Fibroblast of skin of left quadriceps (primary cell): ENCODE measurements around the gene AGR3.
A peak's percentile ranks its signal among the peaks of the same experiment; 100 is the strongest.

Experiments
- DNase-seq, 2 experiments: peaks; one replicate each; pipeline ENCODE4 v3.0.0-alpha.2; 2013; ENCODE audit warnings: low read depth in 2 of 2

Gene AGR3

DNA sequence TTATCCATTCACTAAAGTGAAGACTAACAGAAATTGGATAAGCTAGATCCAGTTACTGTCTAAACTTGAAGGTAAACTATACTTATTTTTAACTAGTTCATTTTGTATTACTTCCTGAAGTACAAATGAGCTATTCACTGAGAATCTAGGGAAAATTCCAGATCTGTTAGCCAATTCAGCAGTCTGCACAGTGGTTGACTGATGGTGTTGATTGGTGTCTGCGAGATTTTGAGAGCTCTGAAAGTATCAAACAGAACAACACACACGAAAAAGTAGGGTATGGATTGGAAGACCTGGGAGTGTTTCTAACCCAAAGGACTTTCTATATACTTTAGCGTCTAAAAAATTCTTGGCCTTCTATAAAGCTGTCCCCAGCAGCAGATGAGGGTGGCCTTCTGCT lies 43.4 kb downstream of the AGR3 start:
- DNase-seq: no peak

- no peak for DNase-seq
Observed at GRCh38 chr7:16836481-16836880, 45.3 kb downstream of the AGR3 start.

GRCh38 chr7:16833373-16833772 lies 48.4 kb downstream of the AGR3 start:
- no peak for DNase-seq

- DNase-seq: no peak
Observed at GRCh38 chr7:16826060-16826459, 55.7 kb downstream of the AGR3 start.

DNA sequence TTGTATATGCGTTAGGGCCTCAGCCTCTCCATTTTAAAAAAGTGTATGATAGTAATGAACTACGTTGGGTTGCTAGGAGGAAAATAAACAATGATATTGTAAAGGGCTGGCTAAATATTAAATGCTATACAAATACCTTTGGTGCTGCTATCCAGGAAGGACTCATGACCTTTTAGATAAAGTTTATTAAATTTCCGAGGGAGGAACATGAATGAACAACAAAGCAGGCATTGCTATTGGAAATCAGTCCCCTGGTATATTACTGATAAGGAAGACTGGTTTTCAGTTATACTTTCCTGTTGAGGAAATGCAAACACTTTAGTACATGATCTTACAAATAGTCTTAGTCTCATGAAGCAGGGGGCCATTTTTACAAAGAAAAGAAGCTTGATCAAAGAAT lies 59.8 kb downstream of the AGR3 start:
- no peak for DNase-seq

DNA sequence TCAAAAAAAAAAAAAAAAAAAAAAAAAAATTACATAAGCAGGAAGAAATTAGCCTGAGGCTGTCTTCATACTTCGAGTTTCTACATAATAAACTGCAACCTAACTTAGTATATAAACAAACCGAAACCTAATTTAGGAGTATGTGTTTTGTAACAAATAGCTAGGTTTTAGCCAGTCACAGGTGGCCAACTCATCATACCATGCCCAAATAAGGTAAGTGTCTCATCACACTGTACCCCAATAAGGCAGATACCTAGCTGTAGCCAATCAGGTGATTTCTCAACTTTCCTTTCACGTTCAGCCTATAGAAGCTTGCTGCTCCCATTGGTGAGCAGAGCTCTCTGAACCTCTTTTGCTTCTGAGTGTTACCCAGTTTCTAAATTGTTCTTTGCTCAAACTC lies 63.1 kb downstream of the AGR3 start:
- no peak for DNase-seq

- DNase-seq: no peak
Observed at GRCh38 chr7:16817536-16817935, 64.2 kb downstream of the AGR3 start.

- DNase-seq: no peak
Observed at GRCh38 chr7:16816824-16817223, 65.0 kb downstream of the AGR3 start.

DNA sequence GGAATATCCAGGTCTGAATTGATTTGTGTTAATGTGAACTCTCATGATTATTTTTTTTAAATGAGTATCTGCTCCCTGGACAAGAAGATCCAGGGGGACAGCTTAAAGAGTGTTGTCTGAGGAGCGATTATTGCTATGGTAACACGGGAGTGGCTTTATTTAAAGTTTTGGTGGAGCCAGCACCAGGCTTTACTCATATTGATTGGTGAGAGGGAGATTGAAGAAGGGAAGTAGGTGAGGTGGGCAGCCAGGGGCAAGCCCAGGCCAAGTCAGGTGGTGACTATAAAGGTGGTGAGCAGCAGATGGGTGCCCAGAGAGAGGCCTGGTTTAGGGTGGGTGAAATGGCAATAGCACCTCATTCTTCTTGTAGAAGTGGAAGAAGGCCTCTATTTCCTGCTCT lies 66.8 kb downstream of the AGR3 start:
- no peak for DNase-seq

- DNase-seq: no peak
Observed at GRCh38 chr7:16813232-16813616, 68.6 kb downstream of the AGR3 start.

- no peak for DNase-seq
Observed at GRCh38 chr7:16812542-16813231, 69.1 kb downstream of the AGR3 start.

- peak in 1 of 2 experiments; percentile 13 for DNase-seq
Observed at GRCh38 chr7:16811551-16811950, 70.2 kb downstream of the AGR3 start.

DNA sequence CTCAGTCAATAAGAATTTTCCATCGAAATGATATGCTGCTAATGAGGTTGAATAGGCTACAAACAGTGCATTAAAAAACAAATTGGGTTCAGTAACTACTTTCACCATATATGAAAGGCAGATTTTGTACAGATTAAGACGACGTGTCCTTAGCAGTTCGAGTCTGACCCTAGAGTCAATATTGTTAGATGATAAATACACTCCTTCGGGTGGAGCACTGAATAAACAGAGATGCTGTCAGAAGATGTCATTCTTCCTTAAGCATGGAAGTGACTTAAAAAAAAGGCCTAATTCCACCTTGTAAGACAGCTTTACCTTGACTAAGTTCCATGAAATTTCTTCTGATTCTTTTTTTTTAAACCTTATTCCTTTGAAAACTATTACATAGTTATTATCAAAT lies 71.2 kb downstream of the AGR3 start:
- DNase-seq: no peak

DNA sequence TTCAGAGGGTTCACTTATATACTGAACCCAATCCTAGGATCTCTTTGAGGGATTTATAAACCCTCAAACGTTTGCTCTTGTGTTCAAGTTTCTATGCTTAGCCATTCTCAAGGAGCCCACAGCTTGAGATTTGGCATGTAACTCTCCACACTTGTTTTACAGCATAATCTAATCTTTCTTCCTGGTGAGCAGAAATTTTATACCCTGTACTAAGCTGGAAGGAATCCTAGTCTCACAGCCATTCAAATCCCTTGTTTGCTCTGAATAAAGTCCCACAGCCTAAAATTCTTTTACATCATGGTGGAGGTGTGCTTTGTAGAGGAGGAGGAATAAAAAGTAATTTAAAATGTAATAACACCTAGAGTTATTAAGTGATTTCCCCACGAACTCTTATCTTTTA lies 71.7 kb downstream of the AGR3 start:
- no peak for DNase-seq
